Heart left ventricle (tissue), 13 donors: ENCODE measurements around the gene VWA2.

ENCODE experiments used
- POLR2A ChIP-seq, 2 donors: fragments of 450-650 bp; IDR thresholded peaks; one replicate each; pipeline ENCODE4 v1.6.1; 2017; ENCODE audit warnings: antibody characterized with exemption in 2 of 2, mild to moderate bottlenecking in 2 of 2, moderate library complexity in 2 of 2
- TF ChIP-seq, protein P1 (sequence below), 12 donors: fragments of 200-600 bp; sonication (generic) in 4 of 12; IDR thresholded peaks; one replicate each; pipeline versions ENCODE4 v1.5.0 to v1.8.0; 2018 to 2022; ENCODE audit warnings: antibody characterized with exemption in 12 of 12, mild to moderate bottlenecking in 5 of 12
- donor health status: ischemic (EF 13 %, LVEDD 7.1; RV severe dilation, severe dysfunction).
- donor health status: DM: no; HTN: yes; CAD: no.
- donor health status: DM: no; HTN: no; CAD: no.
- donor health status: ischemic (EF 25% LVEDD 6.9; RV normal size, moderate dysfunction).
- donor health status: ischemic (EF 25% LVEDD 5.7; RV mildly dilated, moderate dysfunction).
- donor health status: ischemic (EF 35%, LVEDD 5.7; RV mildly dilated, moderate dysfunction).
- donor health status: nonischemic (EF 11% LVEDD 7.7; RV severe dilation, severe dysfunction).
- donor health status: DM: yes; HTN: yes; CAD: no.
- donor health status: PGD.
- donor health status: ischemic (EF 29% LVEDD 5.4; RV normal size, mild dysfunction).
- donor health status: nonischemic (EF 23%, LVEDD 6.1; RV moderate dilation, normal function).

- TF ChIP-seq, protein P1, sequence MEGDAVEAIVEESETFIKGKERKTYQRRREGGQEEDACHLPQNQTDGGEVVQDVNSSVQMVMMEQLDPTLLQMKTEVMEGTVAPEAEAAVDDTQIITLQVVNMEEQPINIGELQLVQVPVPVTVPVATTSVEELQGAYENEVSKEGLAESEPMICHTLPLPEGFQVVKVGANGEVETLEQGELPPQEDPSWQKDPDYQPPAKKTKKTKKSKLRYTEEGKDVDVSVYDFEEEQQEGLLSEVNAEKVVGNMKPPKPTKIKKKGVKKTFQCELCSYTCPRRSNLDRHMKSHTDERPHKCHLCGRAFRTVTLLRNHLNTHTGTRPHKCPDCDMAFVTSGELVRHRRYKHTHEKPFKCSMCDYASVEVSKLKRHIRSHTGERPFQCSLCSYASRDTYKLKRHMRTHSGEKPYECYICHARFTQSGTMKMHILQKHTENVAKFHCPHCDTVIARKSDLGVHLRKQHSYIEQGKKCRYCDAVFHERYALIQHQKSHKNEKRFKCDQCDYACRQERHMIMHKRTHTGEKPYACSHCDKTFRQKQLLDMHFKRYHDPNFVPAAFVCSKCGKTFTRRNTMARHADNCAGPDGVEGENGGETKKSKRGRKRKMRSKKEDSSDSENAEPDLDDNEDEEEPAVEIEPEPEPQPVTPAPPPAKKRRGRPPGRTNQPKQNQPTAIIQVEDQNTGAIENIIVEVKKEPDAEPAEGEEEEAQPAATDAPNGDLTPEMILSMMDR (IDR thresholded peaks at IDR 0.05), result no peak
- no peak for TF ChIP-seq POLR2A (IDR thresholded peaks at IDR 0.05)
Observed at GRCh38 chr10:114305521-114305925, 66.5 kb downstream of the VWA2 start.
